ENCODE measurements around the gene SLC1A2. TPM values are rescaled to one million over a fixed set of nuclear protein-coding genes. Genes with fewer than 3 reads are reported as not detected.

The SLC1A2 gene
- polyA plus RNA-seq, 5 donors, result 14.1 to 31.2 (median 18.7) TPM

GRCh38 chr11:35303596-35304385 is 115.6 kb downstream of the SLC1A2 start:
- DNase-seq, result peak; percentile 23 to 39

GRCh38 chr11:35302398-35302797 is 117.0 kb downstream of the SLC1A2 start:
- no peak for DNase-seq

- DNase-seq, result no peak
Measured at GRCh38 chr11:35298369-35298768, 121.0 kb downstream of the SLC1A2 start.

DNA sequence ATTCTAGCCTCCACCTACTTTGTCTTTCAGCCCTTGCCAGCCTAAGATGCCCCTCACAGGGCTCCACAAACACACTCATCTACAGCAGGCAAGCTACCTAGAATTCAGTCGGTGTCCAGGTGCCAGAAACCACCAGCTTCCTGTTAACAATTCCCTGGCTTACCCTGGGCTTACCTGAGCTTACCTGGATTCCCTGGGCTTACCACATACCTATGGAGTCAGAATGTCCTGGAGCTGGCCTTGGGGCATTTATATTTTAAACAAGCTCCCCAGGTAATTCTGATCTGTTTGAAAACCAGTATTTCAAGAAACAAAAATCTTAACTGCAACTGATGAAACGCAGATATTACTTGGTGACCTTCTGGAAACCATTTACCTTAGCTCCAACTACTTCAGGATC is 123.6 kb downstream of the SLC1A2 start:
- no peak for DNase-seq

- DNase-seq, result no peak
Measured at GRCh38 chr11:35293699-35294098, 125.7 kb downstream of the SLC1A2 start.

GRCh38 chr11:35293035-35293434 is 126.3 kb downstream of the SLC1A2 start:
- no peak for DNase-seq

GRCh38 chr11:35292279-35292678 is 127.1 kb downstream of the SLC1A2 start:
- DNase-seq, result no peak

DNA sequence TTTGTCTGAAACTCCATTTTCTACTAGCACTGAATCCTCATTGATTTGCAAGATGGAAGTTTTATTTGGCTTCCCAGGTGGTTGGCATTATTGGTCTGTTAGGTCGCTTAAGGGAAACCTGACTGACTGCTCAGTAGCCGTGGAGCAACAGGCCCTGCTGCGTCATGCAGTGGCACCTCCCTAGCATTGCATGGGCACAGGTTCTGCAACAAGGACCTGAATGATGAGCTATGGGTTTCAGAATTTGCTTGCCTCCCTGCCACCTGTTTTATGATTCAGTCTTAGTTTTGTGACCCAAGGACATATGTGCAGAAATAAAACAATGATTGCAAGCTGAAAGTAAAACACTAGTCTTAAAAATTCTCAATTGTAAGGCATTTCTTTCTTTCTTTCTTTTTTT is 128.5 kb downstream of the SLC1A2 start:
- no peak for DNase-seq

DNA sequence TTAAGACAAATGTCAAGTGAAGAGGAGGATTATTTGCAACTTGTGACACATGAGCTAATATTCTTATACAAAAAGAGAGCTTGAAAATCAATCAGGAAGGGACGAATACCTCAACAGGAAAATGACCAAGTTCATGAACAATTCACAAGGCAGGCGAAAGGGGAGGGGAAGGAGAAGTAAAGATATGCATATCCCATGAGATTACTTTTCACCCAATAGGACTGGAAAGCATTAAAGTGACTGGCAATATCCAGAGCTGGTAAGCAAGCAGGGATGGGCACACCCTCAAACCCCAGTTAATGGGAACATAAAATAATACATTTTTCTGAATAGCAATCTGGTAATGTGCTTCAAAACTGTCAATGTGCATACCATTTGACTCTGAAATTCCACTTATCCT is 129.5 kb downstream of the SLC1A2 start:
- DNase-seq, result no peak

- DNase-seq, result no peak
Measured at GRCh38 chr11:35288817-35289541, 130.4 kb downstream of the SLC1A2 start.

GRCh38 chr11:35288309-35288708 is 131.0 kb downstream of the SLC1A2 start:
- no peak for DNase-seq

DNA sequence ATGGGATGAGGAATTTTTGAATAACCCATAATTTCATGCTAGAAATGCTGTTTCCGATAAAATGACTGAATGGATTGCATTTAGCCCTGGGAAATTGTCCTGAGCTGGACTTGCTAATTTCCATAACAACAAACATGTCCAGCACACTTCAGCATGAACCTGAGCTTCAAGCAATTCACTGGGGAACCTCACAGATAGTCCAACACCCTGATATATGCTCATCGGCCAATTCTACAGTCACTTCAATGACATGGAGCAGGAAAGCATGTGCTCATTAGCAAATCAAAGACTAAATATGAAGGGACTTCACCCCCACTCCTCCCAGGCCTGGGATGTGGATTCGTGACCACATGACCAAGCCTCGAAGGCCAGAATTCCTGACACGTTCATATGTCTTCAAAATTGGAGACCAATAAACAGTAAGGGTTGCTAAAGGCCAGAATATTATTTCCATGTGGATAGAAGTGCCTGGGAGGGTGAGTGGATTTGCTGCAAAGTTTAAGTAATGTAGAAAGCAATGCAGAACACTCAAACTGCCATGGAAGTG is 131.9 kb downstream of the SLC1A2 start:
- DNase-seq, result no peak

DNA sequence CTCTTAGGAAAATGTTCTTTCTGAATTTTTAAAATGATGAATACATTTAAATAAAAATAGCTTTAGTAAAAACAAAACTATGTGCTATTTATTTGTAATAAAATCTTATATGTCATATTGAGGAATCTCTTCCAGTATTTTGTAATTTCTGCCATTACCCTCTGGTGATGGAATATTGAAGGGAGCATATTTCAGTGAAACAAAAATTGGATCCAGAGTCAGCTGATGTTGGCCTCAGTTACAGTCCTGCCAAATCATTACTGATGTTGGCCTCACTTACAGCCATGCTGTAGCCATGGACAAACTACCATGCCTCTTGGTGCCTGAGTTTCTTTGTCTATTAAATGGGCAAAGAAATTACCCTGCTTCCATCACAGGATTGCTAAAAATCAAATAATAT is 133.2 kb downstream of the SLC1A2 start:
- DNase-seq, result no peak

DNA sequence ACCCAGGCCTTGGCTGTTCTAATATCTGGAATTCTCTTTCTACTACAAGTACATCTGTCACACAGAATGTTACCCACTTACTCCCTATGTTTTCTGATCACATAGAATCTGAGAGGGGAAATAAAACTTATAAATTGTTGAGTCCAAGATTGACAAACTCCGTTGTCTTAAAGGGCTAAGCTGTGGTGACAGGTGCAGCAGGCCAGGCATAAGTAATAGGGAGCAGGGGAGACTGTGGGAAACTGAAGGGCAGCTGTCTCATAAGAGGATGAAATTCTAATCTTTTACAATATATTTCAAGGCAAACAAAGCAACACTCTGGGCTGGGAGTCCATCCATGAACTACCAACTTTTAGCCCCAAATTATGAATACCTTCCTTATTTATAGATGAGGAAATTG is 133.9 kb downstream of the SLC1A2 start:
- no peak for DNase-seq

GRCh38 chr11:35282221-35282882 is 137.0 kb downstream of the SLC1A2 start:
- DNase-seq, result no peak

DNA sequence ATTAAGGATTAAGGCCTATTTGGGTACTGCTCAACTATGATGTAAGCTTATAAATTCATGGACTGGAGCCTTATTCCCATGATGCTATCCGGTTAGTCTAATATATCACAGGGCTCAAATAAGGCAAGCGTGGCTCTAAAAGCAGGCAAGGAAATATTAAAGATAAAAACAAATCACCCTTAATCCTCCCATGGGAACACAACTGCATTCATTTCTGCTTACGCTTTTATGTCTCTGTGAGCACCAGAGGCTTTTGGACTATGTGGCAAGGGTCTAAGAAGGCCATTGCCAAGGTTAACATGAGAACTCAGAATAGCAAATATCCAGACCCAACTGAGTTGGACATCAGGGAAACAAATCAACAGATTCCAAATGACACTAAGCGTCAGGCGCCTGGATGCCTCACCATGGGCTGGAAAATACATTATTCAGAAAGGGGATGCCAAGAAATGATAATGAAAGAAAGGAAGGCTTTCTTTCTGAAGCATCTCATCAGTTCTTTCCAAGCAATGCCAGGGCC is 138.1 kb downstream of the SLC1A2 start:
- no peak for DNase-seq

- DNase-seq, result no peak
Measured at GRCh38 chr11:35280727-35281126, 138.6 kb downstream of the SLC1A2 start.

DNA sequence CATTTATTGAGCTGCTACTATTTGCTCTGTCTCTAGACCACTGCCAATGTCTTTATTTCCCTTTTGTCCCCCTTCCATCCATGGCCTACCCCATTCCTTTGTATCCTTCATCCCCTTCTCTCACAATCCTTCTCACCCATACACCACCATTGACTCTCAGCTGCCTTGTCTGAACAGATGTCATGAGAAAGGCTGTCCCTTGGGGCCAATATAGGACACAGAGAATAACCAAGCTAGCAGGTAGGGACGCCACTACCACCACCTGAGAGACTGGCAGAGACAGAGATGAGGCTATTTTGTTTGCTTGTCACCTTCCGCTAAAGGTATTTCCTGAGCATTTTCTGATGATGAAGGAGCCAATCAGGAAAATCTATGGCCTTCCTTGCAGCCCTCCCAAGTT is 141.5 kb downstream of the SLC1A2 start:
- no peak for DNase-seq

- DNase-seq, result no peak
Measured at GRCh38 chr11:35276396-35277145, 142.8 kb downstream of the SLC1A2 start.

GRCh38 chr11:35275786-35276170 is 143.6 kb downstream of the SLC1A2 start:
- DNase-seq, result no peak
